Measurements from ENCODE around the gene DCAF10.
"Not testable (repeated sequence)": the region's sequence is repeated elsewhere in the genome, so short reads cannot be mapped to it uniquely, and the experiment has no call there.

The DCAF10 gene

DNA sequence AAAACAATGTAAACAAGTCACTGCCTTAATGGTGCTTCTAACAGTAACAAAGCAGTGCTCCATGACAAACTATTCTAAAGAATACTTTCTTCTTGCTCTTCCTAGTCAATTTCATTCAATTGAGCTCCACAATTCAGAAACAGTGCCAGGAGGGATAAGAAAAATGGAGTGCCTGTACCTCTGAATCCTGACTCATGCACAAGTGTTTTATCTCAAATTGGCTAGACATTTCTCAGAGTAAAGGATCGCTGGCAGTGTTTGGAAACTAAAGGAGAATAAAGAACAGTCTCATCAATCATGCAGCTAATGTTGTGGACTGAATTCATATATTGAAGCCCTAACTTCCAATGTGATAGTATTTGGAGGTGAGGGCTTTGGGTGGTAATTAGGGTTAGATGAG, 75.8 kb downstream of the DCAF10 start:
- TF ChIP-seq, protein P1, sequence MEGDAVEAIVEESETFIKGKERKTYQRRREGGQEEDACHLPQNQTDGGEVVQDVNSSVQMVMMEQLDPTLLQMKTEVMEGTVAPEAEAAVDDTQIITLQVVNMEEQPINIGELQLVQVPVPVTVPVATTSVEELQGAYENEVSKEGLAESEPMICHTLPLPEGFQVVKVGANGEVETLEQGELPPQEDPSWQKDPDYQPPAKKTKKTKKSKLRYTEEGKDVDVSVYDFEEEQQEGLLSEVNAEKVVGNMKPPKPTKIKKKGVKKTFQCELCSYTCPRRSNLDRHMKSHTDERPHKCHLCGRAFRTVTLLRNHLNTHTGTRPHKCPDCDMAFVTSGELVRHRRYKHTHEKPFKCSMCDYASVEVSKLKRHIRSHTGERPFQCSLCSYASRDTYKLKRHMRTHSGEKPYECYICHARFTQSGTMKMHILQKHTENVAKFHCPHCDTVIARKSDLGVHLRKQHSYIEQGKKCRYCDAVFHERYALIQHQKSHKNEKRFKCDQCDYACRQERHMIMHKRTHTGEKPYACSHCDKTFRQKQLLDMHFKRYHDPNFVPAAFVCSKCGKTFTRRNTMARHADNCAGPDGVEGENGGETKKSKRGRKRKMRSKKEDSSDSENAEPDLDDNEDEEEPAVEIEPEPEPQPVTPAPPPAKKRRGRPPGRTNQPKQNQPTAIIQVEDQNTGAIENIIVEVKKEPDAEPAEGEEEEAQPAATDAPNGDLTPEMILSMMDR (IDR thresholded peaks at IDR 0.05): no peak
- no peak overlapping the region for H3K27ac ChIP-seq
- no peaks in the 10 kb centered on the region for H3K27me3 ChIP-seq
- H3K9me3 ChIP-seq: no peaks in the 10 kb centered on the region
- peaks cover 11 to 15% of the 10 kb centered on the region in 2 experiments for H3K4me1 ChIP-seq (ENCODE audit: control insufficient read depth in 1 of 2, insufficient read depth in 1 of 2, low read depth in 1 of 2, low read length in 1 of 2)
- no peak overlapping the region for H3K4me3 ChIP-seq (ENCODE audit: low read depth in 1 of 2, low read length in 1 of 2)
- peaks cover 13% of the 10 kb centered on the region for H3K36me3 ChIP-seq

DNA sequence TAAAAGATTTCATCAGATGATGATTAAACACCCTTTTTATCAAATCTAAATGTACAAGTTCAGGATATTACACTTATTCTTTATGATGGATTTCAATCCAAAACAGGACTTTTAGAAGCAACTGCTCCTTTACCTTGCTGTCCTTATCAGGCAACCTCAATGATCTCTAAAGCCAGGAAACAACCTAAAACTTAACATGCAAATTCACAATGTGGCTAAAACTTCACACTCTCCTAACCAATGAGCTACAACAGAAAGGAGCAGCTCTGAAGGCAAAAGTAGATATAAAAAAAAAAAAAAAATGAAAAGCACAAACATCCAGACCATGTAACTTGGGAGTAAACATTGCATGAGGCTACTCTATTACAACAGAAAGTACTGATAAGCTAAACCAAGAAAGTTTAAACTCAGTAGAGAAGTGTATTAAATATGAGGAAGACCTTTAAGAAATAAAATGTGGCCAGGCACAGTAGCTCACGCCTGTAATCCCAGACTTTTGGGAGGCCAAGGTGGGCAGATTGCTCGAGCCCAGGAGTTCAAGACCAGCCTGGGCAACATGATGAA, 80.4 kb downstream of the DCAF10 start:
- no peak overlapping the region for H3K4me3 ChIP-seq (ENCODE audit: low read depth in 1 of 2, low read length in 1 of 2)
- H3K27me3 ChIP-seq: no peaks in the 10 kb centered on the region
- H3K9me3 ChIP-seq: no peaks in the 10 kb centered on the region
- no peak overlapping the region for H3K27ac ChIP-seq
- H3K4me1 ChIP-seq (ENCODE audit: control insufficient read depth in 1 of 2, insufficient read depth in 1 of 2, low read depth in 1 of 2, low read length in 1 of 2): peaks cover 11 to 15% of the 10 kb centered on the region in 2 experiments
- H3K36me3 ChIP-seq: peaks cover 29% of the 10 kb centered on the region
- TF ChIP-seq, protein P1 (IDR thresholded peaks at IDR 0.05): no peak

- Histone ChIP-seq H3K4me1 (ENCODE audit: control insufficient read depth in 1 of 2, insufficient read depth in 1 of 2, low read depth in 1 of 2, low read length in 1 of 2) (peaks cover 17 to 19% of the 10 kb centered on the region in 2 experiments), H3K36me3 (peaks cover 26% of the 10 kb centered on the region), H3K27ac (peak overlapping the region; percentile 63)
- not testable (repeated sequence) for H3K27me3 ChIP-seq; H3K9me3 ChIP-seq; H3K4me3 ChIP-seq (ENCODE audit: low read depth in 1 of 2, low read length in 1 of 2)
Observed at GRCh38 chr9:37887977-37888583, 87.5 kb downstream of the DCAF10 start.

- H3K27me3 ChIP-seq: no peaks in the 10 kb centered on the region
- H3K4me3 ChIP-seq (ENCODE audit: low read depth in 1 of 2, low read length in 1 of 2): no peak overlapping the region
- peaks cover 17 to 19% of the 10 kb centered on the region in 2 experiments for H3K4me1 ChIP-seq (ENCODE audit: control insufficient read depth in 1 of 2, insufficient read depth in 1 of 2, low read depth in 1 of 2, low read length in 1 of 2)
- TF ChIP-seq, protein P1 (IDR thresholded peaks at IDR 0.05): no peak
- no peak overlapping the region for H3K27ac ChIP-seq
- no peaks in the 10 kb centered on the region for H3K9me3 ChIP-seq
- peaks cover 39% of the 10 kb centered on the region for H3K36me3 ChIP-seq
Observed at GRCh38 chr9:37889536-37889935, 88.9 kb downstream of the DCAF10 start.

- Histone ChIP-seq H3K4me1 (ENCODE audit: control insufficient read depth in 1 of 2, insufficient read depth in 1 of 2, low read depth in 1 of 2, low read length in 1 of 2) (peaks cover 17 to 19% of the 10 kb centered on the region in 2 experiments), H3K36me3 (peaks cover 39% of the 10 kb centered on the region)
- H3K27ac ChIP-seq; H3K9me3 ChIP-seq; H3K27me3 ChIP-seq; H3K4me3 ChIP-seq (ENCODE audit: low read depth in 1 of 2, low read length in 1 of 2): not testable (repeated sequence)
Observed at GRCh38 chr9:37891042-37891441, 90.4 kb downstream of the DCAF10 start.

GRCh38 chr9:37892063-37892462, 91.5 kb downstream of the DCAF10 start:
- peaks cover 43% of the 10 kb centered on the region for H3K36me3 ChIP-seq

More at GRCh38 chr9:37892063-37892462, 91.5 kb downstream of the DCAF10 start:
- no peak overlapping the region for H3K27ac ChIP-seq
- H3K9me3 ChIP-seq: no peaks in the 10 kb centered on the region
- TF ChIP-seq, protein P1 (IDR thresholded peaks at IDR 0.05): no peak
- H3K4me1 ChIP-seq (ENCODE audit: control insufficient read depth in 1 of 2, insufficient read depth in 1 of 2, low read depth in 1 of 2, low read length in 1 of 2): peaks cover 17 to 19% of the 10 kb centered on the region in 2 experiments
- no peaks in the 10 kb centered on the region for H3K27me3 ChIP-seq
- H3K4me3 ChIP-seq (ENCODE audit: low read depth in 1 of 2, low read length in 1 of 2): no peak overlapping the region
